Measurements from ENCODE around the gene PRSS21. TPM values are rescaled to one million over a fixed set of nuclear protein-coding genes. Genes with fewer than 3 reads are reported as not detected.

PRSS21 gene
- total and polyA plus RNA-seq, 12 donors = 0.20 TPM; not detected in 11

DNA sequence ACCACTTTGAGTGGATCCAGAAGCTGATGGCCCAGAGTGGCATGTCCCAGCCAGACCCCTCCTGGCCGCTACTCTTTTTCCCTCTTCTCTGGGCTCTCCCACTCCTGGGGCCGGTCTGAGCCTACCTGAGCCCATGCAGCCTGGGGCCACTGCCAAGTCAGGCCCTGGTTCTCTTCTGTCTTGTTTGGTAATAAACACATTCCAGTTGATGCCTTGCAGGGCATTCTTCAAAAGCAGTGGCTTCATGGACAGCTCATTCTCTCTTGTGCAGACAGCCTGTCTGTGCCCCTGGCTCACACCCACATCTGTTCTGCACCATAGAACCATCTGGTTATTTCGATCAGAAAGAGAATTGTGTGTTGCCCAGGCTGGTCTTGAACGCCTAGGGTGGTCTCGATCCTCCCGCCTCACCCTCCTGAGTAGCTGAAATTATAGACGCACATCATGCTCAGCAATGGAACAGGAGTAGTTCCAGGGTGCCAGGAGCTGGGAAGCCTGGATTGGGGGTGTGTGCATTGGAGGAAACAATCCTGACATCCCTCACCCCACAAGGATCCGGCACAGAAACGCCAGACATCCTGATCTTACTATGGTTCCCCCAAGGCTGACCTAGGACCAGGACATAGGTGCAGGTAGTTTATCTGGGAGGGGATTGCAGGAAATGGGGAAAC lies 4.6 kb downstream of the PRSS21 start:
- Histone ChIP-seq H3K36me3 (no peaks in the 10 kb centered on the region), H3K4me1 (no peaks in the 10 kb centered on the region), H3K27ac (no peak overlapping the region), H3K27me3 (peaks cover 0 to 49% (median 28%) of the 10 kb centered on the region in 7 donors), H3K9me3 (no peaks in the 10 kb centered on the region), H3K4me3 (no peak overlapping the region)
- 77 to 81% methylated on average over 9 of the region's 9 CpGs for WGBS, 2 donors
- TF ChIP-seq, protein P1, sequence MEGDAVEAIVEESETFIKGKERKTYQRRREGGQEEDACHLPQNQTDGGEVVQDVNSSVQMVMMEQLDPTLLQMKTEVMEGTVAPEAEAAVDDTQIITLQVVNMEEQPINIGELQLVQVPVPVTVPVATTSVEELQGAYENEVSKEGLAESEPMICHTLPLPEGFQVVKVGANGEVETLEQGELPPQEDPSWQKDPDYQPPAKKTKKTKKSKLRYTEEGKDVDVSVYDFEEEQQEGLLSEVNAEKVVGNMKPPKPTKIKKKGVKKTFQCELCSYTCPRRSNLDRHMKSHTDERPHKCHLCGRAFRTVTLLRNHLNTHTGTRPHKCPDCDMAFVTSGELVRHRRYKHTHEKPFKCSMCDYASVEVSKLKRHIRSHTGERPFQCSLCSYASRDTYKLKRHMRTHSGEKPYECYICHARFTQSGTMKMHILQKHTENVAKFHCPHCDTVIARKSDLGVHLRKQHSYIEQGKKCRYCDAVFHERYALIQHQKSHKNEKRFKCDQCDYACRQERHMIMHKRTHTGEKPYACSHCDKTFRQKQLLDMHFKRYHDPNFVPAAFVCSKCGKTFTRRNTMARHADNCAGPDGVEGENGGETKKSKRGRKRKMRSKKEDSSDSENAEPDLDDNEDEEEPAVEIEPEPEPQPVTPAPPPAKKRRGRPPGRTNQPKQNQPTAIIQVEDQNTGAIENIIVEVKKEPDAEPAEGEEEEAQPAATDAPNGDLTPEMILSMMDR (IDR thresholded peaks at IDR 0.05) = no peak
- intact Hi-C loops (cut with DNase I) = no loop called here
- DNase-seq (no peak), ATAC-seq (no peak)

DNA sequence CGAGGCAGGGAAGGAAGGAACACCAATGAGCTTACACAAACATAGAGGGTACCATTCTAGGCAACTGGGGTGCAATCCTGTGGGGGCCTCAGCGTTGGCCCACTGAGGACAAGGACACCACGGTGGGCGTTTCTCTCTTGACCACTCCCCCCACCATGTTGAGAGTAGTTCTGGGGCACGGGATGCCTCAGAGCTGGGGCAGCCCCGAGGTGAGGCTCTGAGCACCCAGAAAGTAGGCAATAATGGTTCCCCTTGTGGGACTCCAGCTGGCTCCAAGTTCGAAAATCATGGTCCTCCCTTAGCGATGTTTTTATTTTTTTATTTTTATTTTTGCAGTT lies 5.1 kb downstream of the PRSS21 start:
- Histone ChIP-seq H3K9me3 (no peaks in the 10 kb centered on the region), H3K27ac (no peak overlapping the region), H3K4me1 (no peaks in the 10 kb centered on the region), H3K4me3 (no peak overlapping the region), H3K36me3 (no peaks in the 10 kb centered on the region), H3K27me3 (peaks cover 0 to 44% (median 23%) of the 10 kb centered on the region in 7 donors)
- ATAC-seq (no peak), DNase-seq (no peak)
- intact Hi-C loops (cut with DNase I) = no loop called here
- TF ChIP-seq, protein P1 (IDR thresholded peaks at IDR 0.05) = no peak
- 70 to 76% methylated on average over 8 of the region's 8 CpGs for WGBS, 2 donors

DNA sequence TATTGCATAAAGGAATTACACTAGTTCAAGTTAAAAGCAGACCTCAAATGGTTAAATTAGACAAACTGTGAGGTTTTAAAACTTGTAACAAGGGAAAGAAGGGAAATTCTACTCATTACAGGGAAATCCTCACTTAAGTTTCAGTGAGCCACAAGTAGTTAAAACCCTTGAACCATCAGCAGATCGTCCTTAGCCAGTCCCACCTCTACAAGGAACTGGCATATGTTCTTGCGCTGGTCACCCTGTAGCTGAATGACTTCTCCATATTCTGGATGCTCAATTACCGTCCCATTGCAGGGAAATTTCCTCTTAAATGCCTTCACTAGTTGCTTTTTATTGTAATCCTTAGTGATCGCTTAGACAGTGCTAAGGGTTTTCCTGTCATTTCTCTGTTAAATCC lies 5.5 kb downstream of the PRSS21 start:
- Histone ChIP-seq H3K27ac (no peak overlapping the region), H3K36me3 (no peaks in the 10 kb centered on the region), H3K4me3 (no peak overlapping the region), H3K27me3 (peaks cover 0 to 40% (median 19%) of the 10 kb centered on the region in 7 donors), H3K4me1 (no peaks in the 10 kb centered on the region), H3K9me3 (no peaks in the 10 kb centered on the region)
- 57 to 70% methylated on average over 4 of the region's 4 CpGs for WGBS, 2 donors
- TF ChIP-seq, protein P1 (IDR thresholded peaks at IDR 0.05) = no peak
- no peak for DNase-seq
- no peak for ATAC-seq
- intact Hi-C loops (cut with DNase I) = no loop called here

DNA sequence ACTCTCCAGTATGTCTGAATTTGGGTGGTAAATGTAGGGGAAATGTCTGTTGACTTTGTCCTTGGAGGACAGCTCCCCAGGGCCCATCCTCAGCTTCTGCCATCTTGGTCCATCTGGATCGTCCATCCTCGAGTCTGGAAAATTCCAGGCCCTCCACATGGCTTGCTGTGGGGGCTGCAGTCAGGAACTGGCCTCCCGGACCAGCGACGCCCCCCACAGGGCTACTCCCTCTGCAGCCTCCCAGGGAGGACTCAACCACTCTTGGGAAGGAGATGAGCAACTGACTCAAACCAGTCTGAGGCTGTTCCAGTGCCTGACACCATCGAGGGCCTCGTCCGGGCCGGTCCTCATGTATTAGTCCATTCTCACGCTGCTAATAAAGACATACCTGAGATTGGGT lies 7.6 kb downstream of the PRSS21 start:
- Histone ChIP-seq H3K4me3 (no peak overlapping the region), H3K36me3 (no peaks in the 10 kb centered on the region), H3K4me1 (peaks cover 0 to 1% (median 0%) of the 10 kb centered on the region in 9 donors), H3K9me3 (no peaks in the 10 kb centered on the region), H3K27ac (no peak overlapping the region), H3K27me3 (peaks cover 0 to 39% (median 17%) of the 10 kb centered on the region in 7 donors)
- no peak for DNase-seq
- 74 to 79% methylated on average over 10 of the region's 10 CpGs for WGBS, 2 donors
- TF ChIP-seq, protein P1 (IDR thresholded peaks at IDR 0.05) = no peak
- intact Hi-C loops (cut with DNase I) = no loop called here
- ATAC-seq = no peak
